Urothelium cell line (cell line): ENCODE data around the gene CEACAM20.
"Not testable (repeated sequence)": the region's sequence is repeated elsewhere in the genome, so short reads cannot be mapped to it uniquely, and the experiment has no call there.

Experiments
- DNase-seq: peaks from one replicate; pipeline ENCODE4 v3.0.0; 2011; ENCODE audit warnings: low spot score, mixed read lengths
- FAIRE-seq: peaks from 2 replicates; lab custom pipeline; 2011; peaks lifted over from hg19 to GRCh38; lab: Jason Lieb, UNC

Gene CEACAM20

DNA sequence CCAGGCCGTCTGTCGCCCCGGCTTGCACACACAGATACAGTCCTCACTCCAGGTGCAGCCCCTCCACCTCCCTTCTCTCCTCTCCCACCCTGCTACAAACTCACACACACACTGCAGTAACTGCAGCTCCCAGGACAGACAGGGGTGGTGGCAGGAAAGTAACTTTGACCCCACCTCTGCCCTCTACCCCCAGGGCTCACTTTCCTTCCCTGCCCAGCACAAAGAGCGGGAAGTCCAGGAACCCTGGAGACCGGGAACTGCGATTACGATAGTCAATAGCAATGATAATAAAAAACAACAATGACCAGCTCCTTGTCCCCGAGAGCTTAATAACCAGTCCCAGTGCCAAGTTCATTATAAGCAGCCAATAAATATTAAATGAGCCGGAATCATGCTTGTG is at the start of gene CEACAM20:
Gene CEACAM20, minus strand, starts transcription at position 140 of the 400 bp plus-strand sequence. CDS start 166 bp downstream, outside the sequence.
- no peak for DNase-seq

GRCh38 chr19:44577566-44577874 is 48.0 kb upstream of the CEACAM20 start:
- no peak for DNase-seq
- FAIRE-seq = no peak

More for the DNA sequence above, at the start of gene CEACAM20:
- FAIRE-seq = no peak

GRCh38 chr19:44576843-44577565 is 47.5 kb upstream of the CEACAM20 start:
- FAIRE-seq = no peak

DNA sequence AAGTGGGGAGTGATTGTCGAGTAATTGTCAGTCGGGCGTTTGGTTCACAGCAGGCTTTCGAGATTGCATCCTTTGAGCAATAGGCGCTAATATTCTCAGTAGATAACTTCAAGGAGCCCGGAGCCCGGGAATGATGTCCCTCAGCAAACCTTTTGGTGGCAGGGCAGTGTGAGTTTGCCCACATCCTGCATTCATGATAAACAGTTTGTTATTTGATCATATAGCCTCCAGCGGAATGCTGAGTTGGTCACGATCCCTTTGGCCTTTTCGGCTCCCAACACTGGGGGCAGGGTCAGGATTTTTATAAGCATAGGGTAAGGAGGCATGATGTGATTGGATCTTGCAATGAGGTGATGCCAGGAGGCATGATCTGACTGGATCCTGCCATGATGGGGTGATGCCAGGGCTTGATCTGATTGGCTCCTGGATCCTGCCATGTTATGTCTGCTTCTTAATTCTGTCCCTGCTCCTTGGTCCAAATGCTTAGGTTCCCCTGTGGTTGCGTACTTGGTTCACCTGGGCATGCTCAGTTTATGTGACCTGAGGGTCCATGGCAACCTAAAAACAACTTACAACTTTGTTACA is 45.7 kb upstream of the CEACAM20 start:
- no peak for DNase-seq
- FAIRE-seq = no peak

More at GRCh38 chr19:44576843-44577565, 47.5 kb upstream of the CEACAM20 start:
- peak; percentile 58 for DNase-seq

DNA sequence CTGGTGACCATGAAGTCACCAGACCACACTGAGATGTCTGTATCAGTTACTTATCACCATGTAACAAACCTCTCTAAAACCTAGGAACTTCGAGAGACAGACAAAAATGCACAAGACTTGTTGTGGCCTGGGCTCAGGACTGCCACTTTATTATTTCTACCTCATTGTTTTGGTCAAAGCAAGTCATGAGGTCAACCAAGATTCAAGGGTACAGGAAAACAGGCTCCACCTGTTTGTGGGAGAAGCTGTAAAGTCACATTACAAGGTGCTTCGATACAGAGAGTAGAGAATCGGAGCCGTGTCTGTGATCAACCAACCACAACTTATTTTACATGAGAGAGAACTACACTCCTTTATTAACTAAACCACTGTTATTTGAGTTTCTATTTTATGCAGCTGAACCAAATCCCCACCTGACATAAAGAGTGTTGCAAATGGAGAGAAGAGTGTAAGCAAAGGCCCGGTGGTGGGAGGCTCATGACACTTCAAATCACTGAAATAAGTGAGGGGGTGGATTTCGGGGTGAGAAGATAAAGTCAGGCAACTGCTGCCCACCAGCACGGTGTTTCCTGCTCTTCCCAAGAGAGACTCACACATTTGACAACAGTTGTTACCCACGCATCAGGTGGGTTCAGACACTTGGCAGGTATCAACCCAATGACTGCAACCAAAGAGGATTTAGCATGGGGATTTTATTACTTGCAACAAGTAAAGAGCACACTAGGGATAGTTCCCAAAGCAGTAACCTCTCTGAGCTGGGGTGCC is 44.9 kb upstream of the CEACAM20 start:
- FAIRE-seq = no peak
- DNase-seq = no peak

DNA sequence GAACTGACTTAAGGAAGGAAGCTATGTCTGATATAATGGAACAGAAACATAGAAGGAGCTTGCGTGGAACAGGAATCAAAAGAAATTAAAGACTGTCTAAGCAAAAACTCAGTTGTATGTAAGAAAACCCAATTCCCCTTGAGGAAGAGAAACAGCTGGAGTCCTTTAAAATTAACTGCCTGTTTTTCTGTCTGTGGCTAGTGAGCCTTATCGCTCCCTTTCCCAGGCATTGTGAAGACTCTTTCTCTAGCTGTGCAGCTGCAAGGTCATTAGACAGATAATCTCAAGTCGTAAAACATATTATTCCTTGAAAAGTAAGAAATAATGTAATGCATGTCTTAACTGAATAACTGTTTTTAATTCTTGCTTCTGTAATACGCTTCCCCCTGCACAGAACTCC is 44.2 kb upstream of the CEACAM20 start:
- FAIRE-seq = no peak
- DNase-seq = no peak

GRCh38 chr19:44573183-44573582 is 43.7 kb upstream of the CEACAM20 start:
- FAIRE-seq (no peak), DNase-seq (no peak)

GRCh38 chr19:44572581-44572900 is 43.1 kb upstream of the CEACAM20 start:
- DNase-seq = no peak
- no peak for FAIRE-seq

- DNase-seq (no peak), FAIRE-seq (no peak)
Observed at GRCh38 chr19:44571830-44572580, 42.5 kb upstream of the CEACAM20 start.

DNA sequence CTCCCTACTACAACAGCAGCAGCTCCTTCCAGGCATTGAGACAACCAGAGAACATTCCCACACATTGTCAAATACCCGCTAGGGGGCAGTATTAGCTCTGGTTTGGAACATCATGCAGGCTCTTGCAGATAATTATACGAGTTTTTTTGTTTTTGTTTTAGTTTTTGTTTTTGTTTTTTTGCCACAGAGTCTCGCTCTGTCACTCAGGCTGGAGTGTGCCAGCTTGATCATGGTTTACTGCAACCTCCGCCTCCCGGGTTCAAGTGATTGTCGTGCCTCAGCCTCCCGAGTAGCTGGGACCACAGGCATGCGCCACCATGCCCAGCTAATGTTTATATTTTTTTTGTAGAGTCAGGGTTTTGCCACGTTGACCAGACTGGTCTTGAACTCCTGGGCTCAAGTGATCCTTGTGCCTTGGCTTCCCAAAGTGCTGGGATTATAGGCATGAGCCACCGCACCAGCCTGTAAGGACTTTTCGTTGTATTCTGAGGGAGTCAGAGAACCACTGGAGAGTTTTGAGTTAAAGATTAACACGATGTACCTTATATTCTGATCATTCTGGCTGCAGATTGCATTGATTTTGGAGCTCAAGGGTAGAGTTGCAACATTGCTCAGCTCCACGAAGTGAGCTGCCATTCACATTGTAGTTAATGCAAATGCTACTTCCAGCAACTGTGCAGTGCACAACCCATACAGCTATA is 41.7 kb upstream of the CEACAM20 start:
- DNase-seq (peak; percentile 70), FAIRE-seq (no peak)

DNA sequence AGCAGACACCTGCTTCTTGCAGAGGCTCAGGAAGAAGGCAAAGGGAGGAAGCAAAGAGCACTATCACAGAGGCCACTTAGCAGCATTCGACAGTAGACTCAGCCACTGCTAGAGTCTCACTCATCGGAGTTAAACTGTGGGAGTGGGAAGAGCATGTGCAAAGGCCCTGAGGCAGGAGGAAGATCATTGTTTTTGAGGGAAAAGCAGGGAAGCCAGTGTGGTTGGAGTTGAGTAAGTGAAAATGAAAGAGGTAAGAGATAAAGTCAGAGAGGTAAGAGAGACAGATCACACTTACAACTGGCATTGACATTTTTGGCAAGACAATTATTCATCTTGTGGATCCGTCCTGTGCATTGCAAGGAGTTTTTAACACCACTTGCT is 41.1 kb upstream of the CEACAM20 start:
- FAIRE-seq (peak; percentile 65), DNase-seq (no peak)

DNA sequence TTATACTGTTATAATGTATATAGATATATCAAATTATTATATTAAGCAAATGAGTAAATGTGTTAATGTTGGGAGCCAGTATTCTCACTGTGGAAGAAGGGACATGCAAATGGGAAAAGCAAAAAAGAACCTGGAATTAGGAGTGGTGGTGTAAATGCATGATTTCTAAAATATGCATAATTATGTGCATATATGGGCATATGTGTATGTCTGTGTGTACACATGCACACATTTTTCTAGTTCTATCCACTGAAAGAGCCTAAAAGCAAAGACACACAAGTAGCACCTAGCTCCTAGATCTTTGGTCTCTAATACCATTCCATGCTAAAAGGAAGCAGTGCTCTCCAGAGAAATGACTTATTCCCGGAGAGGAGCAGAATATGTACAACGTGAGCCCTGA is 38.3 kb upstream of the CEACAM20 start:
- no peak for FAIRE-seq
- no peak for DNase-seq

- no peak for DNase-seq
- no peak for FAIRE-seq
Observed at GRCh38 chr19:44566984-44567383, 37.5 kb upstream of the CEACAM20 start.

DNA sequence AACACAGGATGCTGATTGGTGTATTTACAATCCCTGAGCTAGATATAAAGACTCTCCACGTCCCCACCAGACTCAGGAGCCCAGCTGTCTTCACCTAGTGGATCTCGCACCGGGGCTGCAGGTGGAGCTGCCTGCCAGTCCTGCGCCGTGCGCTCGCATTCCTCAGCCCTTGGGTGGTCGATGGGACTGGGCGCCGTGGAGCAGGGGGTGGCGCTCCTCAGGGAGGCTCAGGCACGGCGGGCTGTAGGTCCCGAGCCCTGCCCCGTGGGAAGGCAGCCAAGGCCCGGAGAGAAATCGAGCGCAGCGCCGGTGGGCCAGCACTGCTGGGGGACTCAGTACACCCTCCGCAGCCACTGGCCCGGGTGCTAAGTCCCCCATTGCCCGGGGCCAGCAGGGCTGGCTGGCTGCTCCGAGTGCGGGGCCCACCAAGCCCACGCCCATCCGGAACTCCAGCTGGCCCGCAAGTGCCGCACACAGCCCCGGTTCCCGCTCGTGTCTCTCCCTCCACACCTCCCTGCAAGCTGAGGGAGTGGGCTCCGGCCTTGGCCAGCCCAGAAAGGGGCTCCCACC is 33.7 kb upstream of the CEACAM20 start:
- not testable (repeated sequence) for FAIRE-seq, DNase-seq

DNA sequence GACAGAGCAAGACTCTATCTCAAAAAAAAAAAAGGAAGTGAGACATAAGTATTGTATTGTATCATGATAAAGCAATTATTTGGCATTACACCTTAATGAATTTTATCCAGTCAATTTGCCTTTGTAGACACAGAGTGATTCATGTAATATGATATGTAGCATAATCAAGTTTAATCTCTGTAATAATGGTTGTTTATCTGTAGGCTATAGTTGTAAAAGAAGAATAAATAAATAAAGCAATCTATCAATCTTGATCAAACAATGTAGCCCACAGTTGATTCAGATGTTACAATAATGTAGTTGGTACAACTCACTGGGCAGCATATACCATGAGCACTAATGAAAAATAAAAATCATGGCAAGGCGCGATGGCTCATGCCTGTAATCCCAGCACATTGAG is 28.5 kb upstream of the CEACAM20 start:
- FAIRE-seq = no peak
- no peak for DNase-seq

DNA sequence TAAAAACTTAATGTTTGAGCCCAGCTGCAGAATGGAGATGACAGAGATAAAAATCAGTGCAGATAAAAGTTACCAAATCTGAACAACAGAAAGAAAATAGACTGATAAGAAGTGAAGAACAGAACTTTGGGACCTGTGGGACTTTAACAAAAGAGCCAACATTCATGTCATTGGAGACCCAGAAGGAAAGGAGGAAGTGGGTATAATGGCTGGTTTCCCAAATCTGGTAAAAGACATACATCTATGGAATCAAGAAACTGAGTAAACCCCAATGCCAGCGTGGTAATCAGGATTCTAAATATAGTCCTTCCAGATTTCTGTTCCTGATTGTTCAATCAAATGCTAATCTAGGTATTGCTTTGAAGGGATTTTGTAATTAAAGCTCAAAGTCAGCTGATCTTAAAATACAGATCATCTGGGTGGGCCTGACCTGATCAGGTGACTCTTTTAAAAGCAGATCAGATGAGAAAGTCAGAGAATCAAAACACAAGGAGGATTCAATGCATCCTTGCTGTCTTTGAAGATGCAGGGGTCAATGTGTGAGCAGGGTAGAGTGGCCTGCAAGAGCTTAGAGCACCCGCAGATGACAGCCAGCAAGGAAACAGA is 25.3 kb upstream of the CEACAM20 start:
- no peak for DNase-seq
- FAIRE-seq = no peak

- FAIRE-seq = no peak
Observed at GRCh38 chr19:44553478-44554171, 24.1 kb upstream of the CEACAM20 start.

DNA sequence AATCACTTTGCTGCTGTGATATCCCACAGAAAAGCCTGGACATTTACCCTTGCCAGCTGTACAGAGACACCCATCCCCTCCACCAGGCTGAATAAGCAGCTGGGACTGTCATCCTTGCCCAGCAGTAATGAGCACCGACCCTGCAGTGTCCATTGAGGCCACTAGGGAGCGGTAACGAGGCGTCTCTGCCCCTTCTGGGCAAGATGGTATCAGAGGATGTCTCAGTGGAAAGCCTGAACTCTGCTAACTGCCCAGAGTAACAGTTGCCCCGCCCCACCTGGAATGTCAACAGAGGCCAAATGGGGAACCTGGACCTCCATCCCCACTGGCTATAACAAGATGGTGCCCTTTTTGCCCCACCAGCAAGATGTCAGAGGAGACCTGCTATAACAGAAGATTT is 22.8 kb upstream of the CEACAM20 start:
- DNase-seq = peak; percentile 33
- FAIRE-seq = peak; percentile 30

More at GRCh38 chr19:44553478-44554171, 24.1 kb upstream of the CEACAM20 start:
- DNase-seq = no peak

- no peak for FAIRE-seq
Observed at GRCh38 chr19:44551850-44552249, 22.4 kb upstream of the CEACAM20 start.

More at GRCh38 chr19:44551850-44552249, 22.4 kb upstream of the CEACAM20 start:
- DNase-seq = no peak
